Measurements from ENCODE around the gene EPHA10.

Gene EPHA10

DNA sequence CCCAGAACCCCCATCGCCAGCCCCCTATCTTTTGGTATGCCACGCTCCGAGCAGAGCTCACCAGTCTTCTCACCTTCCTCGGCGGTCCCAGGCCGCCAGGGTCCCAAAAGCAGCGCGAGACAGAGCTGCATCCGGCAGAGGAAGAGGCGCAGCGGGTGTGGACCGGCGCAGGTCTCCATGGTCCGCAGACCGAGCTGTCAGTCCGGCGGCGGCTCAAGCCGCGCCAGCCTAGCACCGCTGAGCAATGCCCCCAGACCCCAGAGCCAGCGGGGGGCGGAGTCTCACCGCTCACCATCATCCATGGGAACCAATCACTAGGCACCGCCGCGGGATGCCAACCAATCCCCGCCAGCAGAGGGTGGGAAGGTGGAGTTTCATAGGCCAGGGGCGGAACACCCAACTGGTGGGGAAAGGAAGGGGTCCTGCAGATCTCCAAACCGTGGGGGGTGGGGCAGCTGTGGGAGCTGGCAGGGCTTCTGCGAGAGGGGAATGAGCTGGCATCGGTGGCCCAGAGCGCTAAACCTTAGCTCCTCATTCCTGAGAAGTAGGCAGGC lies at the start of gene EPHA10:
Gene EPHA10, minus strand, starts transcription at position 233 of the 554 bp plus-strand sequence. Its CDS starts 54 bp downstream, at position 179.
- Mint-ChIP-seq H3K9me3 (no peaks in the 10 kb centered on the region), H3K36me3 (ENCODE audit: low read depth) (no peaks in the 10 kb centered on the region), H3K4me1 (ENCODE audit: low read depth) (peaks cover 16% of the 10 kb centered on the region), H3K27me3 (peaks cover 80% of the 10 kb centered on the region), H3K4me3 (no peak within 1 kb of the TSS), H3K27ac (no peak within 1 kb of the TSS)
- intact Hi-C loops (cut with micrococcal nuclease) = no loop called here

DNA sequence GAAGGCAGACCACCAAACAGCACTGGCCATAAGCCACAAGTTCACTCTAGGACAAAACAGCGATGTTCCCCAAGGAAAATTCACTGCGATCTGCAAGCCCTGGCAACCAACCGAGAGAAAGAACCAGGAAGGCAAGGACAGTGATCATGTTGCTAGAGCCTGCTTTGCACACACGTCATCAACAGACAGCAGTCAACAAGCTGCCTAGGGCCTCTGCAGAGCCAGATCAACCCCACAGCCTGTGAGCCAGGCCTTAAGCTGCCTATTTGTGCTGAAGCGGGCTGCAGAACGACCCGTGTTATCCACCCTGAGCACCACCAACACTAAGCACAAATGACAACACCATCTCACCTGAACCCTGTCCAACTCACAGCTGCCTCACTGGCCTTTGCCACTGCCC lies 49.3 kb upstream of the EPHA10 start:
- Mint-ChIP-seq H3K4me1 (ENCODE audit: low read depth) (peaks cover 49% of the 10 kb centered on the region), H3K4me3 (no peak overlapping the region), H3K9me3 (no peaks in the 10 kb centered on the region), H3K27me3 (no peaks in the 10 kb centered on the region), H3K27ac (no peak overlapping the region), H3K36me3 (ENCODE audit: low read depth) (peaks cover 69% of the 10 kb centered on the region)
- intact Hi-C loops (cut with micrococcal nuclease) = loop anchor here (5.0 kb wide), 1 partner anchor 122 kb away; the partner anchor contains the start of gene CDCA8

DNA sequence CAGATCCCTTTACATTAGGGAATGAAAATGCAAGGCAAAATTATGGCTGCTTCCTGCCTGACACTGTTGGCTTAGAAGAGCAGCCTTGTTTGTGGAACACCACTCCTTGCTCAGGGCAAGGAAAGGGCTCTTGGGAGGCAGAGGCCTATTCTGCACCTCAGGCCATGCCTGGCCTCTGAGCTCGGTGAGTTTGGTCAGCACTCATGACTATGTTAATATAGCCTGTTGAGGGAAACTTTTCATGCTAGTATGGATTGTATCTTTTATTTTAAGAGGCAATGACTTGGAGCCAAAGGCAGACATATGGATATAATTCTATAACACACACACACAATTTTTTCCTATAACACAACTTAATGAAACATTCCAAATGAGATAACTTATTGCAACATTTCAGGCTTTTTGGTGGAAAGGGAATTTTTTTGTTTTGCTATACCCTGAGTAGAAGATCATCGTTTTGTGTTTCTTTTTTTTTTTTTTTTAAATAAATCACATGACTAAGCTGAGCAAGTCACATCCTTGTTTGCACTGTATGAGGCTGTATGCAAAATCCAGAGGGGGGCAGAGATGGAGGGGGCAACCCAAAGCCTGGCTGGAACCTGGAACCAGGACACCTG lies 48.7 kb upstream of the EPHA10 start:
- H3K4me1 Mint-ChIP-seq (ENCODE audit: low read depth) = peaks cover 55% of the 10 kb centered on the region
- no peak overlapping the region for H3K27ac Mint-ChIP-seq
- H3K36me3 Mint-ChIP-seq (ENCODE audit: low read depth) = peaks cover 70% of the 10 kb centered on the region
- no peak overlapping the region for H3K4me3 Mint-ChIP-seq
- intact Hi-C loops (cut with micrococcal nuclease) = loop anchor here (5.0 kb wide), 1 partner anchor 121 kb away; the partner anchor contains the start of gene CDCA8
- no peaks in the 10 kb centered on the region for H3K27me3 Mint-ChIP-seq
- no peaks in the 10 kb centered on the region for H3K9me3 Mint-ChIP-seq

DNA sequence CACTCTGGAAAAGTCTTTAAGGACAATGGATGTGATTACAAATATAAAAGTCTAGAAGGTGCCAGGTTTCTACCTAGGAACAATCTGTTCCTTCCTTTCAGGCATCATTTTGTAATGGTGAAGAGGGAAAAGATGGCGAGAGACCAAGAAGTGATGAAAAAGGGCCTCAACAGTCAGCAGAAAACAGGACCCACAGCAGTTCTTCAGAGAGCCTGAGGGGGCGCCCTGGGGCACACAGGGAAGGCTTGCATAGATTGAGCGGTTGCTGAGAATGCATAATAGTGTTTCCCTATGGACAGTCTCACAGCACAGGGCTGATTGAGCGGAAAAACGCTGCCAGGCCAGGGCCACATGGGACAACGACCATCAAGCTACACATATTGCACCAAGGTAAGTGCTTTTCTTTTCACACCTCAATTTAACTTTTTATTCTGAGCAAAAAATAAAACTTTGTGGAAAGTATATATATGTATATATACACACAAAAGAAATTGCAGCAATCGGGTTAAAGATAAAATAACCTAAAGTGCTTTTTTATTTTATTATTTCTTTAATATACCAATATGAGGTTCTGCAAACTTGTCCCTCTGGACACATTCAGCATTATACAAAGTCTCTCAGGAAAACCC lies 46.2 kb upstream of the EPHA10 start:
- no peaks in the 10 kb centered on the region for H3K9me3 Mint-ChIP-seq
- peak overlapping the region; percentile 13 for H3K4me3 Mint-ChIP-seq
- no peaks in the 10 kb centered on the region for H3K27me3 Mint-ChIP-seq
- intact Hi-C loops (cut with micrococcal nuclease) = loop anchor here (5.0 kb wide), 1 partner anchor 119 kb away; the partner anchor contains the start of gene CDCA8
- peaks cover 67% of the 10 kb centered on the region for H3K36me3 Mint-ChIP-seq (ENCODE audit: low read depth)
- peak overlapping the region; percentile 94 for H3K27ac Mint-ChIP-seq
- peaks cover 61% of the 10 kb centered on the region for H3K4me1 Mint-ChIP-seq (ENCODE audit: low read depth)

DNA sequence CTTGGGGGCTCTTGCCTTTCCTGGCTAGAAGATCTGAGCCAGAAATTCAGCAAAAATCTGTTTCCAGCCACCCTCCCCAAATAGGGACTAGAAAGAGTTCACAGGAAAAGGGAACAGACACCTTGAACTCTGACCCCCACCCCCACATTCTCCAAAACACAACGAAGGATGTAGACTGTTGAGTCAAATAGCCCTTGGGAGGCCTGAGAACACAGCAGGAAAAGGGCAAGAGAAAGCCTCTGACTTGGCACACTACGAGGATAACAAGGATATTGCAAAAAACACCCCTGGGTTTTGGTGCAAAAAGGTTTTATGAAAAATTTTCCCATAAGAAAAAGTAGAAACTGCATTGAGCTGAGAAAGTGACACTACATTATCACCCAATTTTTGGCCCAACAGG lies 45.0 kb upstream of the EPHA10 start:
- Mint-ChIP-seq H3K27ac (peak overlapping the region; percentile 94), H3K27me3 (no peaks in the 10 kb centered on the region), H3K4me1 (ENCODE audit: low read depth) (peaks cover 61% of the 10 kb centered on the region), H3K4me3 (peak overlapping the region; percentile 20), H3K36me3 (ENCODE audit: low read depth) (peaks cover 67% of the 10 kb centered on the region), H3K9me3 (no peaks in the 10 kb centered on the region)
- intact Hi-C loops (cut with micrococcal nuclease) = loop anchor here (2.0 to 10.0 kb wide), 4 partner anchors 49 to 213 kb away; partner anchors contain the start of genes CDCA8, GNL2, MTF1 and SF3A3

DNA sequence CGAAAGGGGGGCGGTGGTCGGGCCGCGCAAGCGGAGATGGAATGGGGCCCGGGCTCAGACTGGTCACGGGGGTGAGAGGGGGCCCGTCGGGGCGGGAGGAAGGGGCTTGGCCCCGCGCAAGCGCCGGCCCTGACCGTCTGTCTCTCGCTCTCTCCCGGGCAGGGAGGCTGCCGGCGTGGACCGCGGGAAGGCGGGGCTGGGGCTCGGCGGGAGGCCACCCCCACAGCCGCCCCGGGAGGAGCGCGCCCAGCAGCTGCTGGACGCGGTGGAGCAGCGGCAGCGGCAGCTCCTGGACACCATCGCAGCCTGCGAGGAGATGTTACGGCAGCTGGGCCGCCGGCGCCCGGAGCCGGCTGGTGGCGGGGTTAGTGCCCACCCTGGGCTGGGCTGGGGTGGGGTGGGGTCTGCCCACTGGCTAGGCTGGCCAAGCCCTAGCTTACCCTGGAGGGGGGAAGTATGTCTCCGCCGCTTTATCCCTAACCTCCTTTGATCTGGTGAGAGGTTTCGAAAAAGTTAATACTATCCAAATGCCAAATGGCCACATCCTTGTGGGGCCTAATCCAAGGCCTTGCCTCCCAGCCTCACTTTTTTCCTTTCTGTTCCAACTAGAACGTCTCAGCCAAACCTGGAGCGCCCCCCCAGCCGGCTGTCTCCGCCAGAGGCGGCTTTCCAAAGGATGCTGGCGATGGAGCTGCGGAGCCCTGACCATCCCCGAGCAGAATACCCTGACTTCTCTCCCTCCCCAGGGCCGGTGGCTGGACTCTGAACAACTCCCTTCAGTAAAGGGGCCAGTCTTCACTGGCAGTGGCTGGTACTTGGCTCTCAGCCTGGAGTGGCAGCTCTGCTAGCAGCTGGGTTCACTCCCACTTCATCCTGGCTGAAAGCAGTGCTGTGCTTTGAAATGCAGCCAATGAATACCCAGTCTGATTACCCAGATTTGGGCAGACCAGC lies 43.7 kb upstream of the EPHA10 start:
- Mint-ChIP-seq H3K4me1 (ENCODE audit: low read depth) (peaks cover 49% of the 10 kb centered on the region), H3K4me3 (peak overlapping the region; percentile 85), H3K27ac (peak overlapping the region; percentile 94), H3K36me3 (ENCODE audit: low read depth) (peaks cover 68% of the 10 kb centered on the region), H3K27me3 (no peaks in the 10 kb centered on the region), H3K9me3 (no peaks in the 10 kb centered on the region)
- intact Hi-C loops (cut with micrococcal nuclease) = loop anchor here (2.0 to 10.0 kb wide), 3 partner anchors 50 to 211 kb away; partner anchors contain the start of genes GNL2, MTF1 and SF3A3

DNA sequence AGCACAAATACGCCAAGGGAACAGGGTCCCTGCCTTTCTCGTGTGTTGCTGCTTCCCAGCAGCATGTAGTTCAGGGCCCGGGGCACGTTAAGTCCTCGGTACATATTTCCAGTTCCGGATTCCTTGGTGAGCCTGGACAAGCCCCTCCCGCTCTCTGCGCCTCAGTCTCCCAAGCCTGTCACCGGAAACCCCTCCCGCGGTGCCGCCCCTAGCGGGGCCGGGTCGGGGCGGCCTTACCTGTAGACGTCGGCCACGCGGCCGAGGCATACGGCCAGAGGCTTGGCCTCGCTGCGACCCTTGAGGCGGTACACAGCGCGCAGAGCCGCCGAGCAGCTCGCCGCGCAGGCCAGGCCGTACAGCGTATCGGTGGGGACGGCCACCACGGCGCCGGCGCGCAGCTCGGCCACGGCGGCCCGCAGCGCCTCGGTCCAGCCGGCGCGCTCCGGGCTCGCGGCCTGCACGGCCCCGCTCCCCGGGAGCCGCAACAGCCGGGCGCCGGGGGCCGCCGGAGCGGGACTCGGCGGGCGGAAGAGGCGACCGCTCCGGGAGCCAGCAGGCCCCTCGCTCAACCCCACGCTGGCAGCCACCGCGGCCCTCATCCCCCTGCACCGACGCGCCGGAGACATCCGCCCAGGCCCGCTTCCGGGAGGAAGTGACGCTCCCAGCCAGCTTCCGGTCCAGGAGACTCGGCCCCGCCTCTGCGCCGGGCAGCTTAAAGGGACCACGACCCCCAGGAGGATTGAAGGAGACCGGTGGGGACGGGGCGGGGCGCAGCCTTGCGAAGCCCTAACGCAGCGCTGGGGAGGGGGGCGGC lies 42.8 kb upstream of the EPHA10 start, which contains the start of the genes C1orf122 and YRDC:
Gene C1orf122, plus strand, starts transcription at position 236 of the 814 bp plus-strand sequence. CDS start 615 bp downstream, outside the sequence.
Gene YRDC, minus strand, starts transcription at position 654 of the 814 bp plus-strand sequence. Its CDS starts 28 bp downstream, at position 626.
- Mint-ChIP-seq H3K9me3 (no peaks in the 10 kb centered on the region), H3K27me3 (no peaks in the 10 kb centered on the region), H3K36me3 (ENCODE audit: low read depth) (peaks cover 74% of the 10 kb centered on the region), H3K4me3 (peak within 1 kb of the TSS; percentile 85), H3K27ac (peak within 1 kb of the TSS; percentile 94), H3K4me1 (ENCODE audit: low read depth) (peaks cover 44% of the 10 kb centered on the region)
- intact Hi-C loops (cut with micrococcal nuclease) = loop anchor here (2.0 to 10.0 kb wide), 3 partner anchors 51 to 210 kb away; partner anchors contain the start of genes GNL2, MTF1 and SF3A3

DNA sequence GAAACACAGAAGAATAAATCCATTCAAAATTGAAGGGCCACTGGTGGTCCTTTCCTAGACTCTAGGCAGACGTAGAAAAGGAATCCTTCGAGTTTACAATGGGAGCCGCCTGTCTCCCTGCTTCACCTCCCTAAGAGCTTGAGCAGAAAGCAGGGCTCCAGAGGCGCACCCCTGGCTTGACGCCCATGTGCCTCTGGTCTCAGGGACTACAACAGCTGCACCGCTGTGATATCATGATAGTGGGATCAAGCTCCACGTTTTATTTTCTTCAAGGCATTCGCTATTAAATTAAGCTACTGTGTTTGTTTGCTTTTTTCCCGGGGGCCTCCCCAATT lies 42.3 kb upstream of the EPHA10 start:
- peak overlapping the region; percentile 94 for H3K27ac Mint-ChIP-seq
- H3K36me3 Mint-ChIP-seq (ENCODE audit: low read depth) = peaks cover 74% of the 10 kb centered on the region
- peaks cover 38% of the 10 kb centered on the region for H3K4me1 Mint-ChIP-seq (ENCODE audit: low read depth)

DNA sequence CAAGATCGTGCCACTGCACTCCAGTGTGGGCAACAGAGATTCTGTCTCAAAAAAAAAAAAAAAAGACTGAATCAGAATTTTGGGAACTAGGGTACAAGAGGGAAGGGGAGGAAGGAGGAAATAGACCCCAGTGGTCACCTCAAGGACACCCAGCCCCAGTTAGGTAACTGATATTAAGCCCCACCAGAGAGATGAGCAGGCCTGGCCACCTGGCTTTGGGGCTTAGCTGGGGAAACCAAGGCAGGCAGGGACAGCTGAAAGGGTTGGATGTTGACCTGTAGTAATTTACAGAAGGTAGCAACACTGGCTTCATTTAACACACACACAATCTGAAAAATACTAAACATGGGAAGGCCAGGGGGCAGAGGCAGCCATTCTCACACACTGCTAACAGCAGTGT lies 37.5 kb upstream of the EPHA10 start:
- peaks cover 78% of the 10 kb centered on the region for H3K36me3 Mint-ChIP-seq (ENCODE audit: low read depth)

More for the DNA sequence above, 42.3 kb upstream of the EPHA10 start:
- H3K27me3 Mint-ChIP-seq = no peaks in the 10 kb centered on the region
- intact Hi-C loops (cut with micrococcal nuclease) = loop anchor here (5.0 to 10.0 kb wide), 2 partner anchors 188 to 210 kb away; partner anchors contain the start of genes GNL2 and SF3A3
- H3K9me3 Mint-ChIP-seq = no peaks in the 10 kb centered on the region
- H3K4me3 Mint-ChIP-seq = peak overlapping the region; percentile 85

DNA sequence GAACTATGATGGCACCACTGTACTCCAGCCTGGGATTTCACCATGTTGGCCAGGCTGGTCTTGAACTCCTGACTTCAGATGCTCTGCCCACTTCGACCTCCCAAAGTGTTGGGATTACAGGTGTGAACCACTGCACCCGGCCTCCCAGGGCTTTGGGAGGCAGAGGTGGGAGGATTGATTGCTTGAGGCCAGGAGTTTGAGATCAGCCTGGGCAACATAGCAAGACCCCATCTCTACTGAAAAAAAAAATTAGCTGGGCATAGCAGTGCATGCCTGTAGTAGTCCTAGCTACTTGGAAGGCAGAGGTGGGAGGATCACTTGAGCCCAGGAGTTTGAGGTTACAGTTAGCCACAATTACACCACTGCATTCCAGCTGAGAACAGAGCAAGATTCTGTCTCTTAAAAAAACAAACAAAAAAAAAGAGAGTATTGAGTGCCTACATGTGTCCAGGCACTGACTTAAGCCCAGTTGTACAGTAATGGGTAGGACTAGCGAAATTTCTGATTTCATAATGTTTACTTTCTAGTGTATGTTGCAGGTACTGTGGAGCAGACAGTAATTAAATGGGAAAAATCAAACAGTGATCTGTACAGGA lies 32.9 kb upstream of the EPHA10 start:
- Mint-ChIP-seq H3K4me1 (ENCODE audit: low read depth) (peaks cover 38% of the 10 kb centered on the region), H3K9me3 (no peaks in the 10 kb centered on the region), H3K4me3 (no peak overlapping the region), H3K27me3 (peaks cover 27% of the 10 kb centered on the region), H3K36me3 (ENCODE audit: low read depth) (peaks cover 35% of the 10 kb centered on the region), H3K27ac (no peak overlapping the region)
- intact Hi-C loops (cut with micrococcal nuclease) = no loop called here

More for the DNA sequence above, 37.5 kb upstream of the EPHA10 start:
- no peaks in the 10 kb centered on the region for H3K9me3 Mint-ChIP-seq
- peaks cover 17% of the 10 kb centered on the region for H3K4me1 Mint-ChIP-seq (ENCODE audit: low read depth)
- H3K27ac Mint-ChIP-seq = no peak overlapping the region
- intact Hi-C loops (cut with micrococcal nuclease) = loop anchor here (10.0 kb wide), 1 partner anchor 192 kb away; the partner anchor contains the start of gene SF3A3
- H3K4me3 Mint-ChIP-seq = no peak overlapping the region
- no peaks in the 10 kb centered on the region for H3K27me3 Mint-ChIP-seq

DNA sequence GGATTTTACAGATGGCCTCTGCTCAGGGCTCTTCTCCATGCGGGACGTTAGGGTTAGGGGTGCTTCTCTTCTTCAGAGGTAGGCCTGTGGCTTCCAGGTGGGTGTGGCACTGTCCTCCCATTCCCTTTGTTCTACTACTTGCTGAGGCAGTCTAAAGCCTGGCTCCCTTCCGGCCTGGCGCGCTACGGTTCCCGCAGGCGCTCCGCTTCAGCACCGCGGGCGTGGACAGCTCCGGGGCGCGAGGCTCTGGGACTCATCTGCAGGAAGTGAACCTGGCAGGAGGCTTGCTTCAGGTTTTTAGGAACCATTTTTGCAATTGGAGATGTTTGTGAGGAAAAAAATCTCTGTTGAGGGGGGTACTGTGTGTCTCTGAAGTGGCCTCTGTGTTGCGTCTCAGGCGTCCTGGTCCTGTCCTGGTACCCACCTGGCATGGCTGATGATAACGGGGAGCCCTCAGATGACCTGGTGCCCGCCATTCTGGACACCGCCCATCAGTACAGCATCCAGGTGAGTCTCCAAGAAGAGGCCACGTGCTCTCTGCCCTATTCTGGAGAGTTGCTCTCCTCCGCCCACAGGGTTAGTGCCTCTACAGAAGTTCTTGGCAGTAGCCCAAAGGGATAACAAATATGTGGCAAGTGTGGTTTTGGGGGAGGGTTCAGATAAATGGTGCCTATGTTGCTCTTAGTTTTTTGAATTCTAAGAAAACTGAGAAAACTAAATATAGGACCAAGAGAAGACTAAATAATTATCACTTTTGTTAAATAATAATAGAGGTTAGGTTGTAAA lies 30.6 kb upstream of the EPHA10 start:
- H3K36me3 Mint-ChIP-seq (ENCODE audit: low read depth) = peaks cover 17% of the 10 kb centered on the region
- H3K9me3 Mint-ChIP-seq = no peaks in the 10 kb centered on the region
- H3K4me1 Mint-ChIP-seq (ENCODE audit: low read depth) = peaks cover 34% of the 10 kb centered on the region
- H3K27me3 Mint-ChIP-seq = peaks cover 47% of the 10 kb centered on the region
- no peak overlapping the region for H3K4me3 Mint-ChIP-seq
- intact Hi-C loops (cut with micrococcal nuclease) = no loop called here
- no peak overlapping the region for H3K27ac Mint-ChIP-seq

All from dendritic cell treated with granulocyte-macrophage colony-stimulating factor and Interleukin-4, amounts not matched to agents 40 ng/mL and 50 ng/mL, for 4 days (primary cell).